Coronary artery (tissue), 2 donors: ENCODE measurements around the gene TSPAN4.

Experiments used
- DNase-seq: peaks from one replicate; pipeline ENCODE4 v3.0.0-alpha.2; 2017; ENCODE audit warnings: low spot score
- H3K27ac ChIP-seq, 2 donors: fragments of 200-600 bp; sonication (generic); one replicate each; pipeline ENCODE4 v1.5.1; 2016 to 2019
- H3K4me3 ChIP-seq: fragments of 200-600 bp; sonication (generic); 2 replicates; pipeline ENCODE4 v1.5.1; 2016; ENCODE audit warnings: mild to moderate bottlenecking, moderate library complexity
- TF ChIP-seq, protein P1 (sequence below): fragments of 200-600 bp; sonication (generic); IDR thresholded peaks from one replicate; pipeline ENCODE4 v1.5.1; 2019; ENCODE audit warnings: antibody characterized with exemption

The TSPAN4 gene

DNA sequence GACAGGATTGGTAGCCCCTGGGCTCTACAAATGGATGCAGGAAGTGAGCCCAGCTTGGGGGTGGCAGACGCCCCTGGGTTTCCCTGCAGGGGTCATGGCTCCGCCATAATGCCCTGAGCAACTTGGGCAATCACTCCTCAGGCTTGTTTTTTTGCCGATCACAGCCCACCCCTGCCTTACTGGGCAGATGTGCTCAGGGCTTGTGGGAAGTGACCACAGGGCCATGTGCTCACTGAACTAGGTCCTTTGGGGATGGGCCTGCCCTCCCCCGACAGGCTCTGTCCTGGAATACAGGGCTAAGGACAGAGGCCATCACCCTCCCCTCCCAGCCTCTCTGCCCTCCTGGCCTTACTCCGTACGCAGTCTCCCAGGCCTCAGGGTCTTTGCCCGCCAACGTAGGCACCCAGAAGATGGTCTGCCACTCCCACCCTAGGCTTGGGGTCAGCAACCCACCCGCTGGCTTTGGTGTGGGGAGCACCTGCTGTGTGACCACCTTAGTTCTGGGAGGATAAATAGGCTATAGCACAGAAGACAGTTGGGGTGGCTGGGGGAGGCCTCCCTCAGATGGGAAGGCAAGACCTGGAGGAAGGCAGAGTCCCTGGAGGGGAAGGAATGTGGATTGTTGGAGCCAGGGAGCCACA, 29.1 kb upstream of the TSPAN4 start:
- DNase-seq = no peak
- Histone ChIP-seq H3K4me3 (no peak overlapping the region), H3K27ac (no peak overlapping the region)
- TF ChIP-seq, protein P1, sequence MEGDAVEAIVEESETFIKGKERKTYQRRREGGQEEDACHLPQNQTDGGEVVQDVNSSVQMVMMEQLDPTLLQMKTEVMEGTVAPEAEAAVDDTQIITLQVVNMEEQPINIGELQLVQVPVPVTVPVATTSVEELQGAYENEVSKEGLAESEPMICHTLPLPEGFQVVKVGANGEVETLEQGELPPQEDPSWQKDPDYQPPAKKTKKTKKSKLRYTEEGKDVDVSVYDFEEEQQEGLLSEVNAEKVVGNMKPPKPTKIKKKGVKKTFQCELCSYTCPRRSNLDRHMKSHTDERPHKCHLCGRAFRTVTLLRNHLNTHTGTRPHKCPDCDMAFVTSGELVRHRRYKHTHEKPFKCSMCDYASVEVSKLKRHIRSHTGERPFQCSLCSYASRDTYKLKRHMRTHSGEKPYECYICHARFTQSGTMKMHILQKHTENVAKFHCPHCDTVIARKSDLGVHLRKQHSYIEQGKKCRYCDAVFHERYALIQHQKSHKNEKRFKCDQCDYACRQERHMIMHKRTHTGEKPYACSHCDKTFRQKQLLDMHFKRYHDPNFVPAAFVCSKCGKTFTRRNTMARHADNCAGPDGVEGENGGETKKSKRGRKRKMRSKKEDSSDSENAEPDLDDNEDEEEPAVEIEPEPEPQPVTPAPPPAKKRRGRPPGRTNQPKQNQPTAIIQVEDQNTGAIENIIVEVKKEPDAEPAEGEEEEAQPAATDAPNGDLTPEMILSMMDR = no peak

DNA sequence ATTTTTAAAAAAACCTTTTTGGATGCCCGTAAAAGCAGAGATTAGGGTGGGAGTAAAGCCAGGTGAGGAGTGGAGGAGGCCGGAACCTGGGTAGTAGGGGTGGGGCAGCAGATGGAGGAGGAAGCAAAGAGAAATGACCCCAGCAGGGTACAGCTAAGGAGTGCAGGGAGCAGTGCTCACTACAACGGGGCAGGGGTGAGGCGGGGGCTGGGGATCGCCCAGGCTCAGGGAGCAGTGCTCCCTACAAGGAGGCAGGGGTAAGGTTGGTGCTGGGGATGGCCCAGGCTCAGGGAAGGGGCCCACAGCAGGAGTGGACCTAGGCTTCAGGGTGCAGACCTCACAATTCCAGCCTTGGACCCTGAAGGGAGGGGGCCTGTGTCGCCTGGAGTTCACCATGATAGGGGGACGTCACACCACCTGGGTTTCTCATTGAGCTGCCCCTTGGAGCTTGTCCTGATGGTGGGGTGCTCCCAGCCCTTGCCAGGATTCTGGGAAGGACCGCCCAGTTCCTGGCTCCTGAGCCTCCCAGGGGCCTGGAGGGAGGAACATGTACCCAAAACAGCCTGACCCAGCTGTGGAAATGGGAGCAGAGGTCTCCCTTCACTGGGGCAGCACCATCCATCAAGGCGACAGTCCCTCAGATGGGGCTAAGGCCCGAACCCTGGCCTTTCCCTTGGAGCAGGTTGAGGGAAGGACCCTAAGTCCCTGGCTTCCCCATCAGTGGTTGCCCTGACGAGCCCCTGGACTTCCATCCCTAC, 26.8 kb upstream of the TSPAN4 start:
- Histone ChIP-seq H3K27ac (no peak overlapping the region), H3K4me3 (no peak overlapping the region)
- DNase-seq = no peak
- TF ChIP-seq, protein P1 = no peak

GRCh38 chr11:816433-816779, 26.2 kb upstream of the TSPAN4 start:
- H3K4me3 ChIP-seq = no peak overlapping the region
- no peak overlapping the region for H3K27ac ChIP-seq
- DNase-seq = no peak
- TF ChIP-seq, protein P1 = no peak

- Histone ChIP-seq H3K27ac (peak within 1 kb of the TSS; percentile 93 to 99), H3K4me3 (peak within 1 kb of the TSS; percentile 91)
- DNase-seq = no peak
- TF ChIP-seq, protein P1 = no peak
These were observed 24.1 kb upstream of the TSPAN4 start, which contains the start of gene PNPLA2 for GRCh38 chr11:818396-819128. TSS of gene PNPLA2 (plus strand) at chr11:818914. CDS start at chr11:819719, 805 bp downstream.

GRCh38 chr11:819129-819931, 23.3 kb upstream of the TSPAN4 start:
- peak; percentile 93 for DNase-seq
- H3K27ac ChIP-seq = peak overlapping the region; percentile 93 to 99
- H3K4me3 ChIP-seq = peak overlapping the region; percentile 91
- TF ChIP-seq, protein P1 = no peak

DNA sequence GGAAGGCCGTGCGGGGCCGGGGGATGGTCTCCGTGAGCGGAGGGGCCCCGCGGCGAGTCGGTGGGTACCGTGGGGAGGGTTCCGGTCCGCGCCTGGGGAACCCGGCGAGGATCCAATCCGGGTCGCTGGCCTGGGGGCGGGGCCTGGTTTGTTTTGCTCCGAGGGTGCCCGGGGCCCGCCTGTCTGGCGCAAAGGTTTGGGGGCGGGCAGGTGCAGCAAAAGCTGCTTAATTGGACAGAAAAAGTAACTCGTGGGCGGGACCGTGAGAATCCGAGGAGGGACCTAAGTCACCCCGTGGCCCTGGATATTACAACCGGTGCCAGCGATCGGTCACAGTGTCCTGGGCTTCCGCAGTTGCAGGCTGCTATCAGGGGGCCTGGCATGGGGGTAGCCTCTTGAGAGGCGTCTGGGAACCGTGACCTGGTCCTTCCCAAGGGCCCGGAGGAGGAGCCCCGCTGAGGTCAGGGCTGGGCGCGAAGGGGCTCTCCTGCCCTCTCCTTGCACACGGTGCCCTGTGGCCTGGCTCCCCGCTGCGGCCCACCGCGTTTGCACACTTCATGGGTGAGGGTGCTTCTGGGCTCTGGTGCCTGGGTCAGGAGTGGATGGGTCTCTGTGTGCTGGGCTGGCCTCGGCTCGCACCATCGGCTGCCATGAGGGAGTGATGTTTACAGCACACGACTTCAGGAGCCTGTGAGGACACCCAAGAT, 22.6 kb upstream of the TSPAN4 start:
- peak overlapping the region; percentile 93 to 99 for H3K27ac ChIP-seq
- peak overlapping the region; percentile 91 for H3K4me3 ChIP-seq
- TF ChIP-seq, protein P1 = no peak
- peak; percentile 96 for DNase-seq
